Immature natural killer cell (primary cell): ENCODE measurements around the gene CRIP1. TPM values are rescaled to one million over a fixed set of nuclear protein-coding genes. Genes with fewer than 3 reads are reported as not detected.

Experiments used
- DNase-seq, 3 donors: peaks; one replicate each; pipeline ENCODE4 v3.0.0; 2022; ENCODE audit warnings: mixed read lengths in 1 of 3
- H3K27ac Mint-ChIP-seq, 6 donors: one replicate each; pipeline ENCODE4 v1.8.0; 2020; ENCODE audit warnings: mixed read lengths in 6 of 6, mild to moderate bottlenecking in 5 of 6, inconsistent platforms in 4 of 6, moderate library complexity in 3 of 6
- H3K27me3 Mint-ChIP-seq, 3 donors: one replicate each; pipeline ENCODE4 v1.8.0; 2020 to 2021; ENCODE audit warnings: low read depth in 3 of 3, mild to moderate bottlenecking in 3 of 3, mixed read lengths in 3 of 3, moderate library complexity in 3 of 3, inconsistent platforms in 1 of 3
- H3K36me3 Mint-ChIP-seq, 3 donors: one replicate each; pipeline ENCODE4 v1.8.0; 2020; ENCODE audit warnings: mixed read lengths in 3 of 3, inconsistent platforms in 2 of 3, mild to moderate bottlenecking in 2 of 3
- H3K4me1 Mint-ChIP-seq, 2 donors: one replicate each; pipeline ENCODE4 v1.8.0; 2020; ENCODE audit warnings: inconsistent platforms in 2 of 2, mild to moderate bottlenecking in 2 of 2, mixed read lengths in 2 of 2, moderate library complexity in 1 of 2
- H3K4me3 Mint-ChIP-seq, 5 donors: one replicate each; pipeline ENCODE4 v1.8.0; 2020; ENCODE audit warnings: mild to moderate bottlenecking in 5 of 5, mixed read lengths in 5 of 5, inconsistent platforms in 3 of 5, moderate library complexity in 3 of 5
- H3K9me3 Mint-ChIP-seq, 6 donors: one replicate each; pipeline ENCODE4 v1.8.0; 2020; ENCODE audit warnings: mild to moderate bottlenecking in 6 of 6, mixed read lengths in 6 of 6, inconsistent platforms in 4 of 6, moderate library complexity in 3 of 6
- polyA plus RNA-seq, 3 donors: library from polyadenylated mRNA; unstranded; fragments of 300-500 nt; fragmentation: Illumina TruSeq; gene quantifications; one replicate each; pipeline ENCODE4 v1.2.3, GENCODE V29; 2021

Gene CRIP1
- polyA plus RNA-seq, 3 donors from 2014 or later, result 921 to 1,915 (median 940) TPM

GRCh38 chr14:105469456-105470349 lies 17.0 kb upstream of the CRIP1 start:
- H3K4me3 Mint-ChIP-seq, result no peak overlapping the region
- H3K9me3 Mint-ChIP-seq, result no peaks in the 10 kb centered on the region
- DNase-seq, result no peak
- H3K36me3 Mint-ChIP-seq, result no peaks in the 10 kb centered on the region
- H3K4me1 Mint-ChIP-seq, result peaks cover 0 to 2% of the 10 kb centered on the region in 2 donors
- H3K27me3 Mint-ChIP-seq, result peaks cover 0 to 4% (median 0%) of the 10 kb centered on the region in 3 donors
- H3K27ac Mint-ChIP-seq, result no peak overlapping the region

- Mint-ChIP-seq H3K27me3 (peaks cover 0 to 4% (median 0%) of the 10 kb centered on the region in 3 donors), H3K9me3 (no peaks in the 10 kb centered on the region), H3K36me3 (no peaks in the 10 kb centered on the region), H3K4me1 (peaks cover 0 to 5% of the 10 kb centered on the region in 2 donors), H3K4me3 (no peak overlapping the region), H3K27ac (no peak overlapping the region)
- DNase-seq, result no peak
Observed at GRCh38 chr14:105470350-105471296, 16.1 kb upstream of the CRIP1 start.

GRCh38 chr14:105471297-105471821 lies 15.3 kb upstream of the CRIP1 start:
- H3K36me3 Mint-ChIP-seq, result no peaks in the 10 kb centered on the region
- no peak overlapping the region for H3K4me3 Mint-ChIP-seq
- no peaks in the 10 kb centered on the region for H3K9me3 Mint-ChIP-seq
- H3K27me3 Mint-ChIP-seq, result peaks cover 0 to 5% (median 3%) of the 10 kb centered on the region in 3 donors
- peaks cover 0 to 6% of the 10 kb centered on the region in 2 donors for H3K4me1 Mint-ChIP-seq
- no peak for DNase-seq
- H3K27ac Mint-ChIP-seq, result no peak overlapping the region

- H3K4me1 Mint-ChIP-seq, result peaks cover 0 to 8% of the 10 kb centered on the region in 2 donors
- no peak for DNase-seq
- no peak overlapping the region for H3K27ac Mint-ChIP-seq
- H3K9me3 Mint-ChIP-seq, result no peaks in the 10 kb centered on the region
- peaks cover 0 to 6% (median 6%) of the 10 kb centered on the region in 3 donors for H3K27me3 Mint-ChIP-seq
- no peaks in the 10 kb centered on the region for H3K36me3 Mint-ChIP-seq
- no peak overlapping the region for H3K4me3 Mint-ChIP-seq
Observed at GRCh38 chr14:105471823-105472485, 14.7 kb upstream of the CRIP1 start.

GRCh38 chr14:105472486-105472991 lies 14.1 kb upstream of the CRIP1 start:
- no peaks in the 10 kb centered on the region for H3K36me3 Mint-ChIP-seq
- H3K9me3 Mint-ChIP-seq, result no peaks in the 10 kb centered on the region
- peaks cover 0 to 14% of the 10 kb centered on the region in 2 donors for H3K4me1 Mint-ChIP-seq
- peaks cover 6 to 11% (median 9%) of the 10 kb centered on the region in 3 donors for H3K27me3 Mint-ChIP-seq
- no peak overlapping the region for H3K27ac Mint-ChIP-seq
- no peak overlapping the region for H3K4me3 Mint-ChIP-seq
- DNase-seq, result no peak

GRCh38 chr14:105473033-105473676 lies 13.5 kb upstream of the CRIP1 start:
- H3K36me3 Mint-ChIP-seq, result no peaks in the 10 kb centered on the region
- H3K9me3 Mint-ChIP-seq, result no peaks in the 10 kb centered on the region
- H3K4me1 Mint-ChIP-seq, result peaks cover 0 to 14% of the 10 kb centered on the region in 2 donors
- DNase-seq, result no peak
- no peak overlapping the region for H3K27ac Mint-ChIP-seq
- H3K27me3 Mint-ChIP-seq, result peaks cover 8 to 14% (median 11%) of the 10 kb centered on the region in 3 donors
- peak overlapping the region in 4 of 5 donors; percentile 23 to 58 (median 50) for H3K4me3 Mint-ChIP-seq

- DNase-seq, result peak; percentile 42 to 55 (median 47)
- Mint-ChIP-seq H3K4me3 (peak overlapping the region; percentile 21 to 60 (median 55)), H3K27ac (peak overlapping the region in 1 of 6 donors; percentile 40), H3K4me1 (peaks cover 0 to 14% of the 10 kb centered on the region in 2 donors), H3K9me3 (no peaks in the 10 kb centered on the region), H3K36me3 (no peaks in the 10 kb centered on the region), H3K27me3 (peaks cover 8 to 14% (median 11%) of the 10 kb centered on the region in 3 donors)
Observed at GRCh38 chr14:105473677-105474482, 12.8 kb upstream of the CRIP1 start.

- no peaks in the 10 kb centered on the region for H3K9me3 Mint-ChIP-seq
- H3K27ac Mint-ChIP-seq, result peak within 1 kb of the TSS in 1 of 6 donors; percentile 40
- H3K27me3 Mint-ChIP-seq, result peaks cover 8 to 15% (median 12%) of the 10 kb centered on the region in 3 donors
- peak; percentile 51 to 66 (median 57) for DNase-seq
- peaks cover 0 to 18% of the 10 kb centered on the region in 2 donors for H3K4me1 Mint-ChIP-seq
- H3K36me3 Mint-ChIP-seq, result no peaks in the 10 kb centered on the region
- peak within 1 kb of the TSS; percentile 21 to 66 (median 60) for H3K4me3 Mint-ChIP-seq
Observed at GRCh38 chr14:105474483-105475268, 12.0 kb upstream of the CRIP1 start, which contains the start of gene CRIP2. Gene CRIP2, plus strand, starts transcription at chr14:105474821. Its CDS starts 42 bp downstream, at chr14:105474863.

GRCh38 chr14:105475269-105476096 lies 11.2 kb upstream of the CRIP1 start:
- Mint-ChIP-seq H3K4me3 (peak overlapping the region in 3 of 5 donors; percentile 27 to 66 (median 63)), H3K27ac (no peak overlapping the region), H3K4me1 (peaks cover 0 to 23% of the 10 kb centered on the region in 2 donors), H3K9me3 (no peaks in the 10 kb centered on the region), H3K36me3 (no peaks in the 10 kb centered on the region), H3K27me3 (peaks cover 10 to 18% (median 17%) of the 10 kb centered on the region in 3 donors)
- no peak for DNase-seq

- no peaks in the 10 kb centered on the region for H3K36me3 Mint-ChIP-seq
- peaks cover 15 to 26% (median 24%) of the 10 kb centered on the region in 3 donors for H3K27me3 Mint-ChIP-seq
- H3K27ac Mint-ChIP-seq, result peak overlapping the region in 1 of 6 donors; percentile 57
- peaks cover 7 to 28% of the 10 kb centered on the region in 2 donors for H3K4me1 Mint-ChIP-seq
- DNase-seq, result no peak
- peak overlapping the region in 2 of 5 donors; percentile 24 to 39 for H3K4me3 Mint-ChIP-seq
- no peaks in the 10 kb centered on the region for H3K9me3 Mint-ChIP-seq
Observed at GRCh38 chr14:105476097-105476830, 10.4 kb upstream of the CRIP1 start.
